Upper lobe of left lung (tissue), 6 donors: Measurements from ENCODE around the gene HDAC7. TPM values are rescaled to one million over a fixed set of nuclear protein-coding genes. Genes with fewer than 3 reads are reported as not detected.
A peak's percentile ranks its signal among the peaks of the same experiment; 100 is the strongest.

Source experiments
- ATAC-seq, 2 donors: fragments of 200-7000 bp; cut with Tn5 transposase; one replicate each; pipeline ENCODE4 v1.9.1; 2022; ENCODE audit warnings: mild to moderate bottlenecking in 2 of 2, moderate library complexity in 2 of 2; ENCODE audit not compliant: low FRiP score in 2 of 2
- DNase-seq, 2 donors: peaks; one replicate each; pipeline ENCODE4 v3.0.0-alpha.2; 2019 to 2020
- H3K27ac ChIP-seq, 4 donors: fragments of 200-600 bp; sonication (generic); one replicate each; pipeline ENCODE4 v1.5.1; 2016 to 2019
- H3K27me3 ChIP-seq, 4 donors: fragments of 200-600 bp; sonication (generic); one replicate each; pipeline ENCODE4 v1.5.1; 2017 to 2019
- H3K36me3 ChIP-seq, 4 donors: fragments of 200-600 bp; sonication (generic); one replicate each; pipeline ENCODE4 v1.5.1; 2016 to 2019
- H3K4me1 ChIP-seq, 4 donors: fragments of 200-600 bp; sonication (generic); one replicate each; pipeline ENCODE4 v1.5.1; 2018 to 2019
- H3K4me3 ChIP-seq, 4 donors: fragments of 200-600 bp; sonication (generic); one replicate each; pipeline ENCODE4 v1.5.1; 2017 to 2019; ENCODE audit warnings: mild to moderate bottlenecking in 2 of 4, moderate library complexity in 1 of 4
- H3K9me3 ChIP-seq, 4 donors: fragments of 200-600 bp; sonication (generic); one replicate each; pipeline ENCODE4 v1.5.1; 2018 to 2019
- CTCF ChIP-seq, 6 experiments: fragments of 450-650 bp in 4 of 6; fragments of 200-600 bp in 2 of 6; sonication (generic) in 2 of 6; IDR thresholded peaks; one replicate each; pipeline ENCODE4 v1.5.1; 2016 to 2019; ENCODE audit warnings: antibody characterized with exemption in 6 of 6
- EP300 ChIP-seq, 4 donors: sonication (generic); formaldehyde crosslinking; IDR thresholded peaks; one replicate each; pipeline ENCODE4 v1.5.1; 2017; ENCODE audit warnings: antibody characterized with exemption in 4 of 4, control low read depth in 2 of 4
- POLR2A ChIP-seq, 4 donors: fragments of 450-650 bp; IDR thresholded peaks; one replicate each; pipeline ENCODE4 v1.5.1; 2016 to 2017; ENCODE audit warnings: antibody characterized with exemption in 4 of 4, mild to moderate bottlenecking in 2 of 4
- POLR2AphosphoS5 ChIP-seq, 2 donors: sonication (generic); formaldehyde crosslinking; IDR thresholded peaks; one replicate each; pipeline ENCODE4 v1.5.1; 2017; ENCODE audit warnings: antibody characterized with exemption in 2 of 2
- whole genome bisulfite sequencing, 2 donors: methylation state at CpG; one replicate each; pipeline ENCODE4 v1.1.5; 2017 to 2018; 5-methylcytosine and 5-hydroxymethylcytosine counted together
- total RNA-seq, 6 donors: library from RNA; depleted of rRNA in 4 of 6; stranded (reverse); fragments of >200 nt in 4 of 6; gene quantifications; one replicate each; pipeline versions ENCODE4 v1.1.0 to v1.2.1, GENCODE V29; 2016 to 2021
- donor health status: DM: no; HTN: no; CAD: no; lungs with moderate emphysema.
- donor health status: DM: no; HTN: yes; CAD: no; lungs with severe emphysema.

Gene HDAC7
- total RNA-seq, 6 donors from 2014 or later = 66.6 to 164 (median 126) TPM

- H3K9me3 ChIP-seq = no peaks in the 10 kb centered on the region
- no peaks in the 10 kb centered on the region for H3K36me3 ChIP-seq
- TF ChIP-seq EP300 (IDR thresholded peaks at IDR 0.05) (no peak), POLR2A (IDR thresholded peaks at IDR 0.05) (no peak), POLR2AphosphoS5 (IDR thresholded peaks at IDR 0.05) (no peak), CTCF (IDR thresholded peaks at IDR 0.05) (peak; percentile 88 to 96 (median 90))
- DNase-seq (peak in 1 of 2 donors; percentile 80), ATAC-seq (peak; percentile 81 to 86)
- no peaks in the 10 kb centered on the region for H3K27me3 ChIP-seq
- peaks cover 26 to 46% (median 35%) of the 10 kb centered on the region in 4 donors for H3K4me1 ChIP-seq
- no peak overlapping the region for H3K4me3 ChIP-seq
- H3K27ac ChIP-seq = peak overlapping the region; percentile 11 to 52 (median 25)
- 51 to 54% methylated on average over 13 of the region's 13 CpGs for WGBS, 2 donors
Measured at GRCh38 chr12:47837190-47838171, 17.8 kb upstream of the HDAC7 start.

GRCh38 chr12:47835831-47836155 lies 16.1 kb upstream of the HDAC7 start:
- WGBS, 2 donors = 77 to 84% methylated on average over 3 of the region's 3 CpGs
- H3K27ac ChIP-seq = peak overlapping the region; percentile 27 to 52 (median 49)

GRCh38 chr12:47835006-47835830 lies 15.5 kb upstream of the HDAC7 start:
- H3K9me3 ChIP-seq = no peaks in the 10 kb centered on the region
- H3K27ac ChIP-seq = peak overlapping the region; percentile 27 to 52 (median 49)
- H3K4me3 ChIP-seq = no peak overlapping the region
- WGBS, 2 donors = 76 to 92% methylated on average over 7 to 12 of the region's 12 CpGs
- no peaks in the 10 kb centered on the region for H3K36me3 ChIP-seq
- DNase-seq = no peak
- peaks cover 29 to 50% (median 35%) of the 10 kb centered on the region in 4 donors for H3K4me1 ChIP-seq
- TF ChIP-seq POLR2AphosphoS5 (IDR thresholded peaks at IDR 0.05) = no peak
- no peak for TF ChIP-seq EP300 (IDR thresholded peaks at IDR 0.05)
- no peak for TF ChIP-seq POLR2A (IDR thresholded peaks at IDR 0.05)
- TF ChIP-seq CTCF (IDR thresholded peaks at IDR 0.05) = no peak
- no peak for ATAC-seq
- H3K27me3 ChIP-seq = no peaks in the 10 kb centered on the region

More at GRCh38 chr12:47835831-47836155, 16.1 kb upstream of the HDAC7 start:
- DNase-seq (peak in 1 of 2 donors; percentile 65), ATAC-seq (peak in 1 of 2 donors; percentile 68)
- no peaks in the 10 kb centered on the region for H3K27me3 ChIP-seq
- H3K36me3 ChIP-seq = no peaks in the 10 kb centered on the region
- H3K9me3 ChIP-seq = no peaks in the 10 kb centered on the region
- H3K4me1 ChIP-seq = peaks cover 28 to 46% (median 35%) of the 10 kb centered on the region in 4 donors
- TF ChIP-seq POLR2AphosphoS5 (IDR thresholded peaks at IDR 0.05) = no peak
- no peak for TF ChIP-seq POLR2A (IDR thresholded peaks at IDR 0.05)
- no peak for TF ChIP-seq CTCF (IDR thresholded peaks at IDR 0.05)
- TF ChIP-seq EP300 (IDR thresholded peaks at IDR 0.05) = no peak
- no peak overlapping the region for H3K4me3 ChIP-seq

- 76 to 80% methylated on average over 7 to 8 of the region's 8 CpGs for WGBS, 2 donors
- H3K27me3 ChIP-seq = no peaks in the 10 kb centered on the region
- H3K4me3 ChIP-seq = no peak overlapping the region
- H3K27ac ChIP-seq = peak overlapping the region in 3 of 4 donors; percentile 7 to 52 (median 49)
- peaks cover 35 to 59% (median 42%) of the 10 kb centered on the region in 4 donors for H3K4me1 ChIP-seq
- TF ChIP-seq CTCF (IDR thresholded peaks at IDR 0.05) = no peak
- TF ChIP-seq POLR2AphosphoS5 (IDR thresholded peaks at IDR 0.05) = no peak
- TF ChIP-seq POLR2A (IDR thresholded peaks at IDR 0.05) = no peak
- no peak for TF ChIP-seq EP300 (IDR thresholded peaks at IDR 0.05)
- H3K9me3 ChIP-seq = no peaks in the 10 kb centered on the region
- no peak for DNase-seq
- peak in 1 of 2 donors; percentile 39 for ATAC-seq
- no peaks in the 10 kb centered on the region for H3K36me3 ChIP-seq
Measured at GRCh38 chr12:47834199-47834903, 14.6 kb upstream of the HDAC7 start.
